ENCODE results near the gene PDE7B.

The PDE7B gene

DNA sequence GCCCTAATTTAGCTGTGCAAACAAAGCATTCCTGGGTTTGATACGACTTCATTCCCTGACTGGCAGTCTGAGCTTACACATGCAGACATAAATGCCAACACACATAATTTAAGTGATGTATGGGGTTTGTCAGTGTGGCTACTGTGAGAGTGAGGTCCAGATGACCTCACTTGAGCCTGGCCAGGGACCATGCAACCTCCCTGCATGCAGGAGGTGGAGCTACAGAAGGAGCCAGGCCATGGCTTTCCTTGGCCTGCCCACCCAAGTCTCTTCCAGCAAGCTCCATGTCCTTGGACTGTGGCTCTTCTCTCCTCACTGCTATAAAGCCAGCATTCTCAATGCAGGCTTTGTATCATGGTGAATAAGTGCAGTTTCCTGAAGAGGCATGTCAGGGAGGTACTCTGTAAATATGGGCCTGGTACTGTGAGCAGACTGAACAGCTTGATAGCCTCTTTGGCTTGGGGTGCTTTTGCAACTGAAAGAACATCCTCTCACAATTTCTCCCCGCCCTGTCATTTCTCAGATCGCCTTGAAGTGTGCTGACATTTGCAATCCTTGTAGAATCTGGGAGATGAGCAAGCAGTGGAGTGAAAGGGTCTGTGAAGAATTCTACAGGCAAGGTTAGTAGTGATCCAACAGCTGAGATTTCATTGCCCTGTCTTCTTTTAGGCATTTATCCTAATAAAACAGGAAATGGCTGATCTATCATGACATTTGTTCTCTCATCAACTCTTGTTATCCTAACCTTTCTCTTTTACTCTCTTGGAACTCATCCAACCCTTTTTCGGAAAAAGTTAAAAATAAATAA lies 329.4 kb downstream of the PDE7B start:
- DNase-seq (ENCODE audit: low spot score) = no peak
- TF ChIP-seq, protein P1, sequence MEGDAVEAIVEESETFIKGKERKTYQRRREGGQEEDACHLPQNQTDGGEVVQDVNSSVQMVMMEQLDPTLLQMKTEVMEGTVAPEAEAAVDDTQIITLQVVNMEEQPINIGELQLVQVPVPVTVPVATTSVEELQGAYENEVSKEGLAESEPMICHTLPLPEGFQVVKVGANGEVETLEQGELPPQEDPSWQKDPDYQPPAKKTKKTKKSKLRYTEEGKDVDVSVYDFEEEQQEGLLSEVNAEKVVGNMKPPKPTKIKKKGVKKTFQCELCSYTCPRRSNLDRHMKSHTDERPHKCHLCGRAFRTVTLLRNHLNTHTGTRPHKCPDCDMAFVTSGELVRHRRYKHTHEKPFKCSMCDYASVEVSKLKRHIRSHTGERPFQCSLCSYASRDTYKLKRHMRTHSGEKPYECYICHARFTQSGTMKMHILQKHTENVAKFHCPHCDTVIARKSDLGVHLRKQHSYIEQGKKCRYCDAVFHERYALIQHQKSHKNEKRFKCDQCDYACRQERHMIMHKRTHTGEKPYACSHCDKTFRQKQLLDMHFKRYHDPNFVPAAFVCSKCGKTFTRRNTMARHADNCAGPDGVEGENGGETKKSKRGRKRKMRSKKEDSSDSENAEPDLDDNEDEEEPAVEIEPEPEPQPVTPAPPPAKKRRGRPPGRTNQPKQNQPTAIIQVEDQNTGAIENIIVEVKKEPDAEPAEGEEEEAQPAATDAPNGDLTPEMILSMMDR (IDR thresholded peaks at IDR 0.05; ENCODE audit: borderline replicate concordance, control extremely low read depth, extremely low read depth, insufficient read depth, missing control alignments) = no peak
- in situ Hi-C loops (cut with MboI; ENCODE audit: low sequenced_read_pairs, unreplicated experiment) = no loop called here

DNA sequence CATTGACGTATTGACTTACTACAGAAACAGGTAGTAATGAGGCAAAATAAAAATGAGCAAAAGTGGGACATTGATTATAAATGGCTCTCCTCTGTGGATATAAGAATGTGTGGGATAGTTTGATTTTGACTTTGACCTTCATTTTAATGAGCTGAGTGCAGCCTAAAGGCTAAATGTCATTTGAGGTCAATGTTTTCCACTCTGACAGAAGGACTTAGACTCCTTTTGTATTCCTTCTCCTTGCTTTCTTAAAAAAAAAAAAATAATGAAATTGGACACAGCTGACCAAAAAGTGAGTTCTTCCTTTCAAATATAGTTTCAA lies 330.0 kb downstream of the PDE7B start:
- TF ChIP-seq, protein P1 (IDR thresholded peaks at IDR 0.05; ENCODE audit: borderline replicate concordance, control extremely low read depth, extremely low read depth, insufficient read depth, missing control alignments) = no peak
- in situ Hi-C loops (cut with MboI; ENCODE audit: low sequenced_read_pairs, unreplicated experiment) = no loop called here
- DNase-seq (ENCODE audit: low spot score) = no peak

DNA sequence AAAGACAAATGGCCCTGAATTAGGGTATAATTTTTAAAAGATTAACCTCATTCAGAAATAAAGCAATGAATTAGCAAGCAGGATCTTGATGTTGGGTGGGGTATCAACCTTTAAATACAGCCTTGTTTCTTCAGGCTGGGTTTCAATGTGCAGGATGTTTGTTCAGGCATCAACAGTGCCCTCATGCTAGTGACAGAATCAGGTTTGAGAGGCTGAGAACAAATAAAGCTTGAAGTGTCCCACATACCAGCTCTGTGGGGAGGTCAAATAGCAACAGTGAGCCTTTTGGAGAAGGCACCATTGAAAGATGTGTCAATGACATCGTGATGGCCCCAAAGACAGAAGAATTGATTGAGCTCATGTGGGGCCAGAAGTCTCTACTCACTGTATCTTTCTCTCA lies 330.4 kb downstream of the PDE7B start:
- in situ Hi-C loops (cut with MboI; ENCODE audit: low sequenced_read_pairs, unreplicated experiment) = no loop called here
- no peak for DNase-seq (ENCODE audit: low spot score)
- TF ChIP-seq, protein P1 (IDR thresholded peaks at IDR 0.05; ENCODE audit: borderline replicate concordance, control extremely low read depth, extremely low read depth, insufficient read depth, missing control alignments) = no peak

DNA sequence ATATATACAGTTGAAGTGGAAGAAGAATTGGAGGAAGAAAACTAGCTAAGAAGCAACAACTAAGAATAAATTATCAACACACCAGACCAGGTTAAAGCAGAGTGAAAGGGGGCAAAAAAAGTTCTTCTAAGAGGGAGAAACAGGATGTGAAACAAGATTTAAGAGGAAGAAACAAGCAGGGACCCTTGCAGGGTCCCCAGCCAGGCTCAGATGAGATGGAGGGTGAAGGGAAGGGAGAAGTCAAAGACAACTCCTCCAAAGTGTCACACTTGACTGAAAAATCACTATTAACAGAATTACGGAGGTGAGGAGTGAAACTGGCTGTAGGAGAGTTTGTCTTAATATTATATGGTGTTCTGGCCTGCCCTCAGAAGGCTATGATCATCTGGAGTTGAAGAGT lies 333.2 kb downstream of the PDE7B start:
- in situ Hi-C loops (cut with MboI; ENCODE audit: low sequenced_read_pairs, unreplicated experiment) = no loop called here
- TF ChIP-seq, protein P1 (IDR thresholded peaks at IDR 0.05; ENCODE audit: borderline replicate concordance, control extremely low read depth, extremely low read depth, insufficient read depth, missing control alignments) = no peak
- no peak for DNase-seq (ENCODE audit: low spot score)

DNA sequence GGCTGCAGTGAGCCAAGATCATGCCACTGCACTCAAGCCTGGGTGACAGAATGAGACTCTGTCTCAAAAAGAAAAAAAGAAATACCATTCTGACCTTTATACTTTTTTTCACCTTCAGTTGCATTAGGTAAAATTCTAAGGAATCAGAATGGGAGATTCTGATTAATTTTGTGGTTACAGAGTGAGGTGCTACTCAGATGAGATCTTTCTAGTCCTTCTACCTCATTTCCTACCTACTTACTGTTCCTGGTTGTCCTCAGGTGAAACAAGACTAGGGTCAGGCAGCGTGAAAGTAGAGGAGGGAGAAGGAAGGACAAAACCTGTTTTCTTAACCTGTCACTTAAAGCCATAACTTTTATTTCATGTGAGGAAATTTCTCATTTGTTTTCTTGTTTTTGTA lies 334.9 kb downstream of the PDE7B start:
- in situ Hi-C loops (cut with MboI; ENCODE audit: low sequenced_read_pairs, unreplicated experiment) = no loop called here
- TF ChIP-seq, protein P1 (IDR thresholded peaks at IDR 0.05; ENCODE audit: borderline replicate concordance, control extremely low read depth, extremely low read depth, insufficient read depth, missing control alignments) = no peak
- no peak for DNase-seq (ENCODE audit: low spot score)

DNA sequence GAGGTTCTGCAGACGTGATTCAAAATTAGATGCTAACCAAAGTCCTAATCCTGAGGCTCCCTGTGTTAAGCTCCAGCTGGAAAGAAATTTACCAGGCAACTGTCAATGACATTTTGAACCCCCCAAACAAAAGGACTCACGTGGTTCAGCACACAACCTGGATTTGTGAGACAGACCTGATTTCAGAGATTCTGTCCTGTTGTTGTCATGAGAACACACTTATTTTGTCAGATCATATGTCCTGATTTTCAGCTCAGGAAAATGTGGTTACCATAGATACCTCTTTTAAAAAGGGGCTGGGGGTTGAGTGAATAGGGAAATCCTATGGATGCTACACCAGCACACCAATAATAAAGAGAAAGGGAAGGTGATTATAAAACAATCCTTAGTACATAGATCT lies 337.0 kb downstream of the PDE7B start:
- no peak for DNase-seq (ENCODE audit: low spot score)
- TF ChIP-seq, protein P1 (IDR thresholded peaks at IDR 0.05; ENCODE audit: borderline replicate concordance, control extremely low read depth, extremely low read depth, insufficient read depth, missing control alignments) = no peak
- in situ Hi-C loops (cut with MboI; ENCODE audit: low sequenced_read_pairs, unreplicated experiment) = no loop called here

Data from GM13976 (cell line).